RWPE2 (cell line): Measurements from ENCODE around the gene ZBTB49.

Source experiments
- ATAC-seq: fragments of 200-7000 bp; cut with Tn5 transposase; 3 replicates; pipeline ENCODE4 v1.9.1; 2021; ENCODE audit warnings: low read depth
- DNase-seq: peaks from one replicate; pipeline ENCODE4 v3.0.0-alpha.2; 2020; ENCODE audit warnings: low spot score
- H3K27ac ChIP-seq: fragments of 450-650 bp; 2 replicates; pipeline ENCODE4 v1.5.1; 2017; ENCODE audit warnings: mild to moderate bottlenecking; ENCODE audit not compliant: poor library complexity, severe bottlenecking
- H3K27me3 ChIP-seq: fragments of 250-450 bp; sonication (Bioruptor Pico); 2 replicates; pipeline ENCODE4 v1.5.1; 2021; ENCODE audit warnings: mild to moderate bottlenecking, moderate library complexity; ENCODE audit not compliant: insufficient read depth, poor library complexity, severe bottlenecking
- H3K36me3 ChIP-seq: fragments of 250-450 bp; sonication (Bioruptor Pico); 2 replicates; pipeline ENCODE4 v1.5.1; 2020; ENCODE audit warnings: low read depth, mild to moderate bottlenecking, moderate library complexity
- H3K4me1 ChIP-seq: fragments of 250-450 bp; sonication (Bioruptor Pico); 2 replicates; pipeline ENCODE4 v1.5.1; 2021; ENCODE audit warnings: mild to moderate bottlenecking, moderate library complexity; ENCODE audit not compliant: insufficient read depth, poor library complexity, severe bottlenecking
- H3K4me3 ChIP-seq: fragments of 250-450 bp; sonication (Bioruptor Pico); 2 replicates; pipeline ENCODE4 v1.5.1; 2021; ENCODE audit warnings: mild to moderate bottlenecking, moderate library complexity; ENCODE audit not compliant: severe bottlenecking
- H3K9me3 ChIP-seq: fragments of 250-450 bp; sonication (Bioruptor Pico); 2 replicates; pipeline ENCODE4 v1.5.1; 2021; ENCODE audit warnings: mild to moderate bottlenecking, moderate library complexity; ENCODE audit not compliant: severe bottlenecking
- CTCF ChIP-seq: fragments of 450-650 bp; IDR thresholded peaks from one replicate; pipeline ENCODE4 v1.5.1; 2017; ENCODE audit warnings: mild to moderate bottlenecking, moderate library complexity; ENCODE audit not compliant: poor library complexity, severe bottlenecking

The ZBTB49 gene

GRCh38 chr4:4269856-4270255, 20.2 kb upstream of the ZBTB49 start:
- Histone ChIP-seq H3K36me3 (peaks cover 59% of the 10 kb centered on the region), H3K9me3 (no peaks in the 10 kb centered on the region), H3K27ac (peak overlapping the region; percentile 56), H3K4me1 (peaks cover 7% of the 10 kb centered on the region), H3K27me3 (no peaks in the 10 kb centered on the region), H3K4me3 (no peak overlapping the region)
- peak; percentile 92 for ATAC-seq
- no peak for TF ChIP-seq CTCF
- no peak for DNase-seq

GRCh38 chr4:4270529-4270928, 19.5 kb upstream of the ZBTB49 start:
- no peak for TF ChIP-seq CTCF
- H3K27me3 ChIP-seq, result no peaks in the 10 kb centered on the region
- no peak for DNase-seq

GRCh38 chr4:4271912-4272311, 18.1 kb upstream of the ZBTB49 start:
- Histone ChIP-seq H3K27ac (no peak overlapping the region), H3K36me3 (peaks cover 71% of the 10 kb centered on the region), H3K9me3 (no peaks in the 10 kb centered on the region), H3K27me3 (no peaks in the 10 kb centered on the region), H3K4me1 (peaks cover 7% of the 10 kb centered on the region), H3K4me3 (no peak overlapping the region)
- DNase-seq (no peak), ATAC-seq (no peak)
- no peak for TF ChIP-seq CTCF

More at GRCh38 chr4:4270529-4270928, 19.5 kb upstream of the ZBTB49 start:
- Histone ChIP-seq H3K27ac (peak overlapping the region; percentile 56), H3K4me3 (no peak overlapping the region), H3K4me1 (peaks cover 7% of the 10 kb centered on the region), H3K36me3 (peaks cover 63% of the 10 kb centered on the region), H3K9me3 (no peaks in the 10 kb centered on the region)
- no peak for ATAC-seq

GRCh38 chr4:4274226-4274625, 15.8 kb upstream of the ZBTB49 start:
- H3K4me3 ChIP-seq, result no peak overlapping the region
- DNase-seq (no peak), ATAC-seq (no peak)
- no peaks in the 10 kb centered on the region for H3K27me3 ChIP-seq
- H3K27ac ChIP-seq, result no peak overlapping the region
- H3K36me3 ChIP-seq, result peaks cover 79% of the 10 kb centered on the region
- TF ChIP-seq CTCF, result no peak
- no peaks in the 10 kb centered on the region for H3K9me3 ChIP-seq
- peaks cover 7% of the 10 kb centered on the region for H3K4me1 ChIP-seq

- no peak for TF ChIP-seq CTCF
- Histone ChIP-seq H3K27ac (no peak overlapping the region), H3K4me1 (no peaks in the 10 kb centered on the region), H3K4me3 (no peak overlapping the region), H3K36me3 (peaks cover 87% of the 10 kb centered on the region), H3K27me3 (no peaks in the 10 kb centered on the region), H3K9me3 (no peaks in the 10 kb centered on the region)
- DNase-seq (no peak), ATAC-seq (no peak)
Measured at GRCh38 chr4:4277531-4277930, 12.5 kb upstream of the ZBTB49 start.
